Endothelial cell of umbilical vein (primary cell): ENCODE measurements around the gene KDM5B. TPM values are rescaled to one million over a fixed set of nuclear protein-coding genes. Genes with fewer than 3 reads are reported as not detected.

Experiments
- BruUV-seq: library from RNA; stranded (reverse); fragments of 400-500 nt; replicated peaks from 2 replicates; lab custom pipeline; 2021; lab: Mats Ljungman, UMichigan
- CTCF ChIA-PET: fragments of 300-600, 350-600 bp; sonication (Branson Sonifier 250); formaldehyde crosslinking; loops from one replicate; lab custom pipeline; 2021; ENCODE audit warnings: antibody characterized with exemption, inconsistent platforms; lab: Charles Lee
- POLR2A ChIA-PET: fragments of 300-600, 350-600 bp; sonication (Branson Sonifier 250); formaldehyde crosslinking; loops from one replicate; lab custom pipeline; 2021; ENCODE audit warnings: antibody characterized with exemption, inconsistent platforms; lab: Charles Lee
- DNase-seq: peaks from one replicate; pipeline ENCODE4 v3.0.0-alpha.2; 2011; ENCODE audit warnings: low read depth, low spot score
- FAIRE-seq: peaks from 2 replicates; lab custom pipeline; 2011; peaks lifted over from hg19 to GRCh38; lab: Jason Lieb, UNC
- H2AFZ ChIP-seq: 2 replicates; pipeline ENCODE4 v1.6.0; 2012; ENCODE audit warnings: low read depth, low read length, control low read depth, inconsistent platforms
- H3K27ac ChIP-seq: 2 replicates; pipeline ENCODE4 v1.5.1; 2011; ENCODE audit warnings: low read depth, mild to moderate bottlenecking, control low read depth, low read length, moderate library complexity; ENCODE audit not compliant: insufficient read depth
- H3K27me3 ChIP-seq, 2 experiments: 2 replicates each; pipeline versions ENCODE4 v1.6.0 to v1.6.1; 2011; ENCODE audit warnings: low read length in 2 of 2, mixed read lengths in 1 of 2; ENCODE audit not compliant: control insufficient read depth in 2 of 2, insufficient read depth in 2 of 2
- H3K36me3 ChIP-seq, 2 experiments: 2 replicates in 1 of 2; 3 replicates in 1 of 2; pipeline ENCODE4 v1.5.1; 2011; ENCODE audit warnings: low read length in 2 of 2, mild to moderate bottlenecking in 1 of 2, moderate library complexity in 1 of 2; ENCODE audit not compliant: control insufficient read depth in 2 of 2, insufficient read depth in 2 of 2; ENCODE audit errors: extremely low read depth in 1 of 2
- H3K4me1 ChIP-seq: 3 replicates; pipeline ENCODE4 v1.5.1; 2011; ENCODE audit warnings: mild to moderate bottlenecking, low read length; ENCODE audit not compliant: control insufficient read depth, insufficient read depth; ENCODE audit errors: extremely low read depth
- H3K4me2 ChIP-seq: 2 replicates; pipeline ENCODE4 v1.6.1; 2011; ENCODE audit warnings: low read length, control low read depth, mixed read lengths; ENCODE audit not compliant: insufficient read depth
- H3K4me3 ChIP-seq, 3 experiments: fragments of 200-600 bp in 1 of 3; sonication (generic), shearing (Covaris generic) in 1 of 3; replicated peaks in 1 of 3; 2 replicates each; pipeline ENCODE4 v1.5.1; 2011 to 2016; ENCODE audit warnings: control low read depth in 3 of 3, low read length in 3 of 3, mild to moderate bottlenecking in 2 of 3, inconsistent platforms in 1 of 3, low read depth in 1 of 3, moderate library complexity in 1 of 3; ENCODE audit not compliant: insufficient read depth in 1 of 3
- H3K79me2 ChIP-seq: 2 replicates; pipeline ENCODE4 v1.6.0; 2012; ENCODE audit warnings: low read length, inconsistent platforms; ENCODE audit not compliant: control insufficient read depth, insufficient read depth
- H3K9ac ChIP-seq: replicated peaks from 2 replicates; pipeline ENCODE3; 2011; ENCODE audit warnings: low read length, control low read depth; ENCODE audit not compliant: insufficient read depth; ENCODE audit errors: extremely low read depth
- H3K9me1 ChIP-seq: replicated peaks from 3 replicates; pipeline ENCODE4 v1.6.0; 2011; ENCODE audit warnings: mild to moderate bottlenecking, low read length; ENCODE audit not compliant: control insufficient read depth, insufficient read depth; ENCODE audit errors: extremely low read depth
- H3K9me3 ChIP-seq: replicated peaks from 2 replicates; pipeline ENCODE4 v1.5.1; 2012; ENCODE audit warnings: low read length, inconsistent platforms; ENCODE audit not compliant: control insufficient read depth, insufficient read depth
- H4K20me1 ChIP-seq: replicated peaks from 2 replicates; pipeline ENCODE3; 2011; ENCODE audit warnings: mild to moderate bottlenecking, low read length; ENCODE audit not compliant: control insufficient read depth, insufficient read depth; ENCODE audit errors: extremely low read depth
- EZH2 ChIP-seq: IDR thresholded peaks from 2 replicates; pipeline ENCODE4 v1.6.1; 2012; ENCODE audit warnings: borderline replicate concordance, low read depth, mild to moderate bottlenecking, moderate library complexity, low read length, inconsistent platforms; ENCODE audit not compliant: severe bottlenecking
- FOS ChIP-seq: IDR thresholded peaks from 2 replicates; pipeline ENCODE4 v1.6.1; 2011; ENCODE audit warnings: mild to moderate bottlenecking, low read length, moderate library complexity, borderline replicate concordance; ENCODE audit not compliant: insufficient read depth
- GATA2 ChIP-seq: IDR thresholded peaks from 2 replicates; pipeline ENCODE4 v1.7.0; 2011; ENCODE audit warnings: low read depth, mild to moderate bottlenecking, moderate library complexity, mixed read lengths, low read length; ENCODE audit not compliant: insufficient read length, insufficient read depth
- JUN ChIP-seq: IDR thresholded peaks from 2 replicates; pipeline ENCODE4 v1.6.1; 2011; ENCODE audit warnings: borderline replicate concordance, low read depth; ENCODE audit not compliant: insufficient read length, insufficient read depth
- MYC ChIP-seq: IDR thresholded peaks from one replicate; pipeline ENCODE4 v1.6.1; 2011; ENCODE audit warnings: mild to moderate bottlenecking, low read depth, low read length
- POLR2A ChIP-seq: IDR thresholded peaks from 2 replicates; pipeline ENCODE4 v1.6.1; 2012; ENCODE audit warnings: low read depth, mild to moderate bottlenecking, control low read depth, low read length
- POLR2AphosphoS5 ChIP-seq: IDR thresholded peaks from 2 replicates; pipeline ENCODE4 v1.6.1; 2012; ENCODE audit warnings: low read depth, mild to moderate bottlenecking, control low read depth, low read length, moderate library complexity; ENCODE audit not compliant: insufficient read depth
- dilution Hi-C: fragments of 300-500 bp; cut with MboI; formaldehyde crosslinking; loops from one replicate; pipeline ENCODE4 v1.15.0; 2019; ENCODE audit warnings: low sequenced_read_pairs; ENCODE audit not compliant: extremely low pct_ligation_motif_present
- intact Hi-C: fragments of 100-400 bp; cut with micrococcal nuclease; formaldehyde crosslinking; loops from one replicate; pipeline ENCODE4 v1.10.0; 2022
- polyA plus RNA-seq, 4 experiments: library from polyadenylated mRNA; depleted of rRNA in 3 of 4; stranded (reverse) in 3 of 4; unstranded in 1 of 4; fragments of >200 nt; gene quantifications; 2 replicates each; pipeline versions ENCODE4 v1.2.1 to v1.2.3, GENCODE V29; 2011 to 2012; ENCODE audit warnings: missing spikeins in 1 of 4
- total RNA-seq: library from RNA; stranded (reverse); gene quantifications from 2 replicates; pipeline ENCODE4 v1.2.3, GENCODE V29; 2021
- TF ChIP-seq, protein P1 (sequence below), 2 donors: IDR thresholded peaks; 1 replicate in 1 of 2; 2 replicates in 1 of 2; pipeline ENCODE4 v1.5.1; 2011; ENCODE audit warnings: low read length in 2 of 2, mild to moderate bottlenecking in 2 of 2, moderate library complexity in 2 of 2, control low read depth in 1 of 2, inconsistent platforms in 1 of 2, low read depth in 1 of 2; ENCODE audit not compliant: insufficient read depth in 1 of 2; ENCODE audit errors: extremely low read depth in 1 of 2
- TF ChIP-seq, protein P2 (sequence below): IDR thresholded peaks from 2 replicates; pipeline ENCODE4 v1.6.1; 2011; ENCODE audit not compliant: insufficient read depth, insufficient read length

Gene KDM5B
- total and polyA plus RNA-seq, 2 donors (not counting 3 experiments of a cell fraction or from before 2014, with no cell fraction given), result 25.2 to 65.5 TPM

GRCh38 chr1:202685641-202686040, 122.6 kb downstream of the KDM5B start:
- Histone ChIP-seq H2AFZ (no peak overlapping the region), H3K27ac (no peak overlapping the region), H3K4me1 (no peaks in the 10 kb centered on the region), H3K79me2 (no peaks in the 10 kb centered on the region), H3K9ac (no peak overlapping the region), H3K4me2 (no peak overlapping the region), H3K9me3 (no peaks in the 10 kb centered on the region), H4K20me1 (no peaks in the 10 kb centered on the region), H3K9me1 (no peaks in the 10 kb centered on the region), H3K27me3 (peaks cover 3 to 8% of the 10 kb centered on the region in 2 experiments), H3K4me3 (no peak overlapping the region), H3K36me3 (no peaks in the 10 kb centered on the region)
- no peak for TF ChIP-seq JUN
- TF ChIP-seq, protein P1, sequence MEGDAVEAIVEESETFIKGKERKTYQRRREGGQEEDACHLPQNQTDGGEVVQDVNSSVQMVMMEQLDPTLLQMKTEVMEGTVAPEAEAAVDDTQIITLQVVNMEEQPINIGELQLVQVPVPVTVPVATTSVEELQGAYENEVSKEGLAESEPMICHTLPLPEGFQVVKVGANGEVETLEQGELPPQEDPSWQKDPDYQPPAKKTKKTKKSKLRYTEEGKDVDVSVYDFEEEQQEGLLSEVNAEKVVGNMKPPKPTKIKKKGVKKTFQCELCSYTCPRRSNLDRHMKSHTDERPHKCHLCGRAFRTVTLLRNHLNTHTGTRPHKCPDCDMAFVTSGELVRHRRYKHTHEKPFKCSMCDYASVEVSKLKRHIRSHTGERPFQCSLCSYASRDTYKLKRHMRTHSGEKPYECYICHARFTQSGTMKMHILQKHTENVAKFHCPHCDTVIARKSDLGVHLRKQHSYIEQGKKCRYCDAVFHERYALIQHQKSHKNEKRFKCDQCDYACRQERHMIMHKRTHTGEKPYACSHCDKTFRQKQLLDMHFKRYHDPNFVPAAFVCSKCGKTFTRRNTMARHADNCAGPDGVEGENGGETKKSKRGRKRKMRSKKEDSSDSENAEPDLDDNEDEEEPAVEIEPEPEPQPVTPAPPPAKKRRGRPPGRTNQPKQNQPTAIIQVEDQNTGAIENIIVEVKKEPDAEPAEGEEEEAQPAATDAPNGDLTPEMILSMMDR (IDR thresholded peaks at IDR 0.05; ENCODE audit: extremely low read depth in 1 of 2, insufficient read depth in 1 of 2, low read depth in 1 of 2, low read length in 2 of 2), result no peak
- TF ChIP-seq, protein P2, sequence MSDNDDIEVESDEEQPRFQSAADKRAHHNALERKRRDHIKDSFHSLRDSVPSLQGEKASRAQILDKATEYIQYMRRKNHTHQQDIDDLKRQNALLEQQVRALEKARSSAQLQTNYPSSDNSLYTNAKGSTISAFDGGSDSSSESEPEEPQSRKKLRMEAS, result no peak
- FAIRE-seq (no peak), DNase-seq (no peak)
- no TSS peak for BruUV-seq
- intact Hi-C loops, result no loop called here
- CTCF ChIA-PET, result no interaction called here
- POLR2A ChIA-PET, result no interaction called here
- dilution Hi-C loops, result no loop called here

- ChIA-PET POLR2A (no interaction called here), CTCF (no interaction called here)
- H4K20me1 ChIP-seq, result no peaks in the 10 kb centered on the region
- H3K4me3 ChIP-seq, result no peak overlapping the region
- no peak overlapping the region for H2AFZ ChIP-seq
- intact Hi-C loops (no loop called here), dilution Hi-C loops (no loop called here)
- no peaks in the 10 kb centered on the region for H3K4me1 ChIP-seq
- no peak overlapping the region for H3K9ac ChIP-seq
- no peaks in the 10 kb centered on the region for H3K9me1 ChIP-seq
- no peak for FAIRE-seq
- no TSS peak for BruUV-seq
- H3K27ac ChIP-seq, result no peak overlapping the region
- no peaks in the 10 kb centered on the region for H3K9me3 ChIP-seq
- TF ChIP-seq POLR2AphosphoS5, result no peak
- TF ChIP-seq, protein P2, result no peak
- no peak for TF ChIP-seq EZH2
- no peak for TF ChIP-seq JUN
- TF ChIP-seq POLR2A, result no peak
- TF ChIP-seq MYC, result no peak
- TF ChIP-seq, protein P1 (IDR thresholded peaks at IDR 0.05; ENCODE audit: extremely low read depth in 1 of 2, insufficient read depth in 1 of 2, low read depth in 1 of 2, low read length in 2 of 2), result no peak
- no peak for TF ChIP-seq GATA2
- no peak for TF ChIP-seq FOS
- H3K27me3 ChIP-seq, result peaks cover 3 to 12% of the 10 kb centered on the region in 2 experiments
- no peaks in the 10 kb centered on the region for H3K79me2 ChIP-seq
- no peak for DNase-seq
- no peak overlapping the region for H3K4me2 ChIP-seq
- H3K36me3 ChIP-seq, result no peaks in the 10 kb centered on the region
Measured at GRCh38 chr1:202684716-202685115, 123.5 kb downstream of the KDM5B start.
